GM21737 (cell line): ENCODE measurements around the gene UBE2I.
"Not testable (repeated sequence)": the region's sequence is repeated elsewhere in the genome, so short reads cannot be mapped to it uniquely, and the experiment has no call there.

ENCODE experiments used
- ATAC-seq: cut with Tn5 transposase; IDR thresholded peaks from one replicate; pipeline ENCODE4 v1.9.1; 2021; ENCODE audit warnings: mild to moderate bottlenecking, moderate library complexity; ENCODE audit not compliant: unreplicated experiment

UBE2I gene

GRCh38 chr16:1292208-1292607 lies 17.2 kb upstream of the UBE2I start:
- ATAC-seq = not testable (repeated sequence)

GRCh38 chr16:1292808-1293207 lies 16.6 kb upstream of the UBE2I start:
- ATAC-seq = not testable (repeated sequence)

- ATAC-seq = no peak
Measured at GRCh38 chr16:1293921-1294656, 15.3 kb upstream of the UBE2I start.

- no peak for ATAC-seq
Measured at GRCh38 chr16:1295465-1295864, 14.0 kb upstream of the UBE2I start.

- not testable (repeated sequence) for ATAC-seq
Measured at GRCh38 chr16:1296688-1297017, 12.8 kb upstream of the UBE2I start.

- ATAC-seq = no peak
Measured at GRCh38 chr16:1297018-1297696, 12.3 kb upstream of the UBE2I start.

- ATAC-seq = no peak
Measured at GRCh38 chr16:1298406-1298805, 11.0 kb upstream of the UBE2I start.

GRCh38 chr16:1299012-1299867 lies 10.2 kb upstream of the UBE2I start:
- no peak for ATAC-seq

- no peak for ATAC-seq
Measured at GRCh38 chr16:1299868-1300203, 9.6 kb upstream of the UBE2I start.

- no peak for ATAC-seq
Measured at GRCh38 chr16:1300664-1301476, 8.6 kb upstream of the UBE2I start.

- no peak for ATAC-seq
Measured at GRCh38 chr16:1301562-1301961, 7.9 kb upstream of the UBE2I start.

GRCh38 chr16:1305823-1306222 lies 3.6 kb upstream of the UBE2I start:
- no peak for ATAC-seq

GRCh38 chr16:1306334-1306733 lies 3.1 kb upstream of the UBE2I start:
- no peak for ATAC-seq

GRCh38 chr16:1308036-1308976 lies 1.1 kb upstream of the UBE2I start:
- no peak for ATAC-seq

GRCh38 chr16:1309888-1310831 lies 724 bp downstream of the UBE2I start:
- ATAC-seq = peak; percentile 10

GRCh38 chr16:1310832-1311200 lies 1.4 kb downstream of the UBE2I start:
- ATAC-seq = no peak

- no peak for ATAC-seq
Measured at GRCh38 chr16:1311212-1311737, 1.8 kb downstream of the UBE2I start.

GRCh38 chr16:1311738-1312466 lies 2.5 kb downstream of the UBE2I start:
- no peak for ATAC-seq
